T-cell (primary cell): ENCODE measurements around the gene TTYH3. TPM values are rescaled to one million over a fixed set of nuclear protein-coding genes. Genes with fewer than 3 reads are reported as not detected.

Experiments used
- ATAC-seq, 4 experiments: fragments of 200-7000 bp in 3 of 4; fragments of 150-1000 bp in 1 of 4; cut with Tn5 transposase; replicated peaks in 1 of 4; 1 replicate in 3 of 4; 2 replicates in 1 of 4; pipeline ENCODE4 v1.10.0; 2021; ENCODE audit warnings: moderate library complexity in 3 of 4, mild to moderate bottlenecking in 2 of 4, moderate number of reproducible peaks in 1 of 4
- CTCF ChIA-PET, 2 donors: fragments of 300-600 bp; sonication (Branson Sonifier 250); formaldehyde crosslinking; loops; one replicate each; lab custom pipeline; 2022; ENCODE audit warnings: antibody characterized with exemption in 2 of 2; lab: Charles Lee
- POLR2A ChIA-PET, 2 donors: fragments of 300-600 bp; sonication (Branson Sonifier 250); formaldehyde crosslinking; loops; one replicate each; lab custom pipeline; 2022; ENCODE audit warnings: antibody characterized with exemption in 2 of 2; lab: Charles Lee
- DNase-seq, 35 experiments: peaks; one replicate each; pipeline versions ENCODE4 v3.0.0 to v3.0.0-alpha.2; 2013 to 2023
- H3K27ac ChIP-seq: one replicate; pipeline ENCODE4 v1.5.1; 2013; ENCODE audit warnings: low read length
- H3K27me3 ChIP-seq, 2 experiments: replicated peaks in 1 of 2; 1 replicate in 1 of 2; 2 replicates in 1 of 2; pipeline versions ENCODE4 v1.6.1 to v1.7.0; 2013; ENCODE audit warnings: low read length in 1 of 2, mixed read lengths in 1 of 2; ENCODE audit not compliant: control insufficient read depth in 2 of 2, insufficient read depth in 2 of 2; ENCODE audit errors: extremely low read depth in 1 of 2
- H3K36me3 ChIP-seq, 2 donors: 1 replicate in 1 of 2; 2 replicates in 1 of 2; pipeline versions ENCODE4 v1.6.1 to v1.7.0; 2013; ENCODE audit warnings: low read length in 1 of 2; ENCODE audit not compliant: control insufficient read depth in 2 of 2, insufficient read depth in 1 of 2; ENCODE audit errors: extremely low read depth in 1 of 2
- H3K4me1 ChIP-seq, 2 experiments: 1 replicate in 1 of 2; 2 replicates in 1 of 2; pipeline versions ENCODE4 v1.6.1 to v1.7.0; 2013; ENCODE audit warnings: low read length in 2 of 2, mixed read lengths in 1 of 2; ENCODE audit not compliant: insufficient read depth in 2 of 2, control insufficient read depth in 1 of 2; ENCODE audit errors: extremely low read depth in 1 of 2
- H3K4me3 ChIP-seq, 2 donors: 1 replicate in 1 of 2; 2 replicates in 1 of 2; pipeline versions ENCODE4 v1.5.1 to v1.7.0; 2013; ENCODE audit warnings: mild to moderate bottlenecking in 2 of 2, low read length in 1 of 2, moderate library complexity in 1 of 2; ENCODE audit not compliant: control insufficient read depth in 1 of 2; ENCODE audit errors: extremely low read depth in 1 of 2
- H3K9me3 ChIP-seq: 2 replicates; pipeline ENCODE4 v1.7.0; 2013
- H3K27ac Mint-ChIP-seq, 2 donors: one replicate each; pipeline ENCODE4 v1.8.0; 2020 to 2021; ENCODE audit warnings: mild to moderate bottlenecking in 2 of 2, mixed read lengths in 2 of 2
- H3K27me3 Mint-ChIP-seq, 2 donors: one replicate each; pipeline ENCODE4 v1.8.0; 2021 to 2022; ENCODE audit warnings: mixed read lengths in 2 of 2
- H3K36me3 Mint-ChIP-seq: one replicate; pipeline ENCODE4 v1.8.0; 2021; ENCODE audit warnings: mixed read lengths
- H3K4me1 Mint-ChIP-seq, 3 donors: one replicate each; pipeline ENCODE4 v1.8.0; 2020 to 2022; ENCODE audit warnings: mixed read lengths in 3 of 3, mild to moderate bottlenecking in 1 of 3
- H3K4me3 Mint-ChIP-seq, 3 donors: one replicate each; pipeline ENCODE4 v1.8.0; 2020 to 2022; ENCODE audit warnings: mild to moderate bottlenecking in 3 of 3, mixed read lengths in 3 of 3, moderate library complexity in 3 of 3
- H3K9me3 Mint-ChIP-seq, 3 donors: one replicate each; pipeline ENCODE4 v1.8.0; 2020 to 2022; ENCODE audit warnings: mixed read lengths in 3 of 3
- WGBS: methylation state at CpG from one replicate; pipeline ENCODE4 v1.1.5; 2013; ENCODE audit warnings: missing lambda C conversion rate; ENCODE audit not compliant: insufficient coverage; 5-methylcytosine and 5-hydroxymethylcytosine counted together
- total RNA-seq, 35 experiments: library from RNA in 6 of 35; stranded (reverse) in 6 of 35; fragments of 120-200 nt in 1 of 35; gene quantifications; one replicate each; pipeline versions ENCODE4 v1.2.1 to v1.2.4 and lab custom pipeline; 2013 to 2026

Gene TTYH3
- total RNA-seq, 5 donors from 2014 or later (not counting 1 experiment from before 2014, with no cell fraction given), result 11.5 to 17.7 (median 14.5) TPM

- 97% methylated on average over 17 of the region's 17 CpGs for WGBS
- ATAC-seq, result no peak
Measured at GRCh38 chr7:2701424-2701823, 69.6 kb downstream of the TTYH3 start.

GRCh38 chr7:2701832-2702593 is 70.2 kb downstream of the TTYH3 start:
- H3K4me1 ChIP-seq, result peaks cover 0 to 30% of the 10 kb centered on the region in 2 experiments
- no peak for ATAC-seq
- H3K27ac ChIP-seq, result no peak overlapping the region
- Mint-ChIP-seq H3K36me3 (no peaks in the 10 kb centered on the region), H3K27me3 (no peaks in the 10 kb centered on the region), H3K27ac (peak overlapping the region in 1 of 2 donors; percentile 9), H3K9me3 (no peaks in the 10 kb centered on the region), H3K4me3 (no peak overlapping the region), H3K4me1 (peaks cover 24 to 31% (median 27%) of the 10 kb centered on the region in 3 donors)
- H3K36me3 ChIP-seq, result no peaks in the 10 kb centered on the region
- ChIA-PET POLR2A (no interaction called here), CTCF (interaction anchor here in 1 of 2 donors (0.6 kb wide), 1 partner anchor 10 kb away, joined by 3 read pairs; no protein-coding TSS in a partner anchor)
- DNase-seq, result no peak
- H3K27me3 ChIP-seq, result peaks cover 0 to 6% of the 10 kb centered on the region in 2 experiments
- H3K9me3 ChIP-seq, result no peaks in the 10 kb centered on the region
- 88% methylated on average over 10 of the region's 12 CpGs for WGBS
- H3K4me3 ChIP-seq, result no peak overlapping the region

More at GRCh38 chr7:2701424-2701823, 69.6 kb downstream of the TTYH3 start:
- Mint-ChIP-seq H3K4me1 (peaks cover 24 to 31% (median 27%) of the 10 kb centered on the region in 3 donors), H3K9me3 (no peaks in the 10 kb centered on the region), H3K27me3 (no peaks in the 10 kb centered on the region), H3K27ac (no peak overlapping the region), H3K36me3 (no peaks in the 10 kb centered on the region), H3K4me3 (no peak overlapping the region)
- peaks cover 0 to 30% of the 10 kb centered on the region in 2 experiments for H3K4me1 ChIP-seq
- no peaks in the 10 kb centered on the region for H3K36me3 ChIP-seq
- H3K27ac ChIP-seq, result no peak overlapping the region
- CTCF ChIA-PET, result interaction anchor here in 1 of 2 donors (0.6 kb wide), 1 partner anchor 11 kb away, joined by 3 read pairs; no protein-coding TSS in a partner anchor
- H3K4me3 ChIP-seq, result no peak overlapping the region
- H3K27me3 ChIP-seq, result peaks cover 0 to 6% of the 10 kb centered on the region in 2 experiments
- no peak for DNase-seq
- POLR2A ChIA-PET, result no interaction called here
- H3K9me3 ChIP-seq, result no peaks in the 10 kb centered on the region

- CTCF ChIA-PET, result no interaction called here
- ATAC-seq, result no peak
Measured at GRCh38 chr7:2702594-2702957, 70.8 kb downstream of the TTYH3 start.

GRCh38 chr7:2705371-2706096 is 73.7 kb downstream of the TTYH3 start:
- 92% methylated on average over 6 of the region's 14 CpGs for WGBS
- peaks cover 12 to 19% (median 17%) of the 10 kb centered on the region in 3 donors for H3K4me1 Mint-ChIP-seq
- no peaks in the 10 kb centered on the region for H3K9me3 ChIP-seq
- ChIA-PET POLR2A (no interaction called here), CTCF (no interaction called here)
- no peak overlapping the region for H3K27ac Mint-ChIP-seq
- DNase-seq (no peak), ATAC-seq (no peak)
- no peak overlapping the region for H3K4me3 ChIP-seq
- H3K36me3 ChIP-seq, result no peaks in the 10 kb centered on the region
- peaks cover 0 to 37% of the 10 kb centered on the region in 2 experiments for H3K27me3 ChIP-seq
- H3K9me3 Mint-ChIP-seq, result no peaks in the 10 kb centered on the region
- H3K27ac ChIP-seq, result no peak overlapping the region
- peaks cover 0 to 2% of the 10 kb centered on the region in 2 donors for H3K27me3 Mint-ChIP-seq
- no peaks in the 10 kb centered on the region for H3K36me3 Mint-ChIP-seq
- H3K4me3 Mint-ChIP-seq, result no peak overlapping the region
- peaks cover 0 to 25% of the 10 kb centered on the region in 2 experiments for H3K4me1 ChIP-seq

More at GRCh38 chr7:2702594-2702957, 70.8 kb downstream of the TTYH3 start:
- peaks cover 24 to 31% (median 27%) of the 10 kb centered on the region in 3 donors for H3K4me1 Mint-ChIP-seq
- Histone ChIP-seq H3K27me3 (peaks cover 0 to 10% of the 10 kb centered on the region in 2 experiments), H3K36me3 (no peaks in the 10 kb centered on the region), H3K4me3 (no peak overlapping the region), H3K27ac (no peak overlapping the region), H3K9me3 (no peaks in the 10 kb centered on the region), H3K4me1 (peaks cover 0 to 30% of the 10 kb centered on the region in 2 experiments)
- no peaks in the 10 kb centered on the region for H3K9me3 Mint-ChIP-seq
- no peaks in the 10 kb centered on the region for H3K36me3 Mint-ChIP-seq
- peaks cover 0 to 2% of the 10 kb centered on the region in 2 donors for H3K27me3 Mint-ChIP-seq
- WGBS, result 99% methylated on average over 20 of the region's 22 CpGs
- POLR2A ChIA-PET, result no interaction called here
- DNase-seq, result no peak
- H3K4me3 Mint-ChIP-seq, result no peak overlapping the region
- peak overlapping the region in 1 of 2 donors; percentile 9 for H3K27ac Mint-ChIP-seq

- DNase-seq (no peak), ATAC-seq (no peak)
- peaks cover 21 to 27% (median 26%) of the 10 kb centered on the region in 3 donors for H3K4me1 Mint-ChIP-seq
- no peak overlapping the region for H3K27ac ChIP-seq
- no peaks in the 10 kb centered on the region for H3K36me3 Mint-ChIP-seq
- no peak overlapping the region for H3K4me3 Mint-ChIP-seq
- no peaks in the 10 kb centered on the region for H3K36me3 ChIP-seq
- H3K9me3 ChIP-seq, result no peaks in the 10 kb centered on the region
- no peak overlapping the region for H3K27ac Mint-ChIP-seq
- peaks cover 0 to 43% of the 10 kb centered on the region in 2 experiments for H3K27me3 ChIP-seq
- peaks cover 0 to 3% of the 10 kb centered on the region in 2 donors for H3K27me3 Mint-ChIP-seq
- POLR2A ChIA-PET, result no interaction called here
- no peak overlapping the region for H3K4me3 ChIP-seq
- H3K4me1 ChIP-seq, result peaks cover 5 to 32% of the 10 kb centered on the region in 2 experiments
- no CpG with 5 or more reads among the region's 6 CpGs for WGBS
- CTCF ChIA-PET, result no interaction called here
- no peaks in the 10 kb centered on the region for H3K9me3 Mint-ChIP-seq
Measured at GRCh38 chr7:2706685-2707126, 74.9 kb downstream of the TTYH3 start.

GRCh38 chr7:2707481-2707880 is 75.7 kb downstream of the TTYH3 start:
- Mint-ChIP-seq H3K36me3 (no peaks in the 10 kb centered on the region), H3K4me3 (no peak overlapping the region), H3K27ac (no peak overlapping the region), H3K4me1 (peaks cover 21 to 23% (median 21%) of the 10 kb centered on the region in 3 donors), H3K9me3 (no peaks in the 10 kb centered on the region), H3K27me3 (peaks cover 0 to 3% of the 10 kb centered on the region in 2 donors)
- Histone ChIP-seq H3K27ac (no peak overlapping the region), H3K9me3 (no peaks in the 10 kb centered on the region), H3K27me3 (peaks cover 0 to 50% of the 10 kb centered on the region in 2 experiments), H3K4me1 (peaks cover 5 to 37% of the 10 kb centered on the region in 2 experiments), H3K4me3 (no peak overlapping the region), H3K36me3 (no peaks in the 10 kb centered on the region)
- WGBS, result 94% methylated on average over 5 of the region's 8 CpGs
- CTCF ChIA-PET, result no interaction called here
- POLR2A ChIA-PET, result no interaction called here
- ATAC-seq, result no peak
- no peak for DNase-seq
